K562 (cell line): ENCODE measurements around the gene PPM1M. TPM values are rescaled to one million over a fixed set of nuclear protein-coding genes. Genes with fewer than 3 reads are reported as not detected.

Source experiments
- BCOR ChIP-seq: fragments of 450-650 bp; IDR thresholded peaks from 2 replicates; pipeline ENCODE4 v1.6.1; 2016
- CHCHD3 ChIP-seq: fragments of 250-450 bp; sonication (Bioruptor Pico); IDR thresholded peaks from 2 replicates; pipeline ENCODE4 v2.1.2; 2022; ENCODE audit warnings: mild to moderate bottlenecking
- CREB1 ChIP-seq, 2 experiments: sonication (generic) in 1 of 2; formaldehyde crosslinking in 1 of 2; IDR thresholded peaks; 2 replicates each; pipeline versions ENCODE4 v1.6.1 to v1.8.0; 2012 to 2022; ENCODE audit warnings: inconsistent platforms in 1 of 2, mild to moderate bottlenecking in 1 of 2, missing genetic modification reagents in 1 of 2, moderate library complexity in 1 of 2
- EGR1 ChIP-seq: fragments of 450-650 bp; conservative IDR thresholded peaks from 2 replicates; pipeline ENCODE4 v1.6.1; 2017; ENCODE audit warnings: mild to moderate bottlenecking
- FOXM1 ChIP-seq, 2 experiments: fragments of 450-650 bp in 1 of 2; sonication (generic) in 1 of 2; formaldehyde crosslinking in 1 of 2; IDR thresholded peaks; 2 replicates each; pipeline versions ENCODE4 v1.6.1 to v1.9.0; 2017 to 2022; ENCODE audit warnings: low read depth in 2 of 2, mild to moderate bottlenecking in 2 of 2, missing genetic modification reagents in 1 of 2, moderate library complexity in 1 of 2
- FOXP1 ChIP-seq: sonication (generic); formaldehyde crosslinking; IDR thresholded peaks from 2 replicates; pipeline ENCODE4 v1.8.0; 2022; ENCODE audit warnings: mild to moderate bottlenecking, missing genetic modification reagents
- KLF16 ChIP-seq: IDR thresholded peaks from 2 replicates; pipeline ENCODE4 v1.6.1; 2016; ENCODE audit warnings: antibody characterized with exemption
- L3MBTL2 ChIP-seq: fragments of 450-650 bp; IDR thresholded peaks from 2 replicates; pipeline ENCODE4 v1.6.1; 2016; ENCODE audit warnings: mild to moderate bottlenecking, moderate library complexity
- MNT ChIP-seq, 2 experiments: fragments of 450-650 bp; conservative IDR thresholded peaks; 2 replicates each; pipeline ENCODE4 v1.6.1; 2017; ENCODE audit warnings: mild to moderate bottlenecking in 2 of 2, moderate library complexity in 2 of 2
- NBN ChIP-seq: fragments of 450-650 bp; IDR thresholded peaks from 2 replicates; pipeline ENCODE4 v1.6.1; 2016; ENCODE audit warnings: low read depth, mild to moderate bottlenecking
- NKRF ChIP-seq: fragments of 450-650 bp; IDR thresholded peaks from 2 replicates; pipeline ENCODE4 v1.6.1; 2016; ENCODE audit warnings: borderline replicate concordance
- POLR2A ChIP-seq: fragments of 450-650 bp; conservative IDR thresholded peaks from 2 replicates; pipeline ENCODE4 v1.6.1; 2016
- SUPT5H ChIP-seq: fragments of 450-650 bp; IDR thresholded peaks from 2 replicates; pipeline ENCODE4 v1.6.1; 2016
- TAF7 ChIP-seq: fragments of 450-650 bp; IDR thresholded peaks from 2 replicates; pipeline ENCODE4 v1.6.1; 2016; ENCODE audit warnings: missing genetic modification characterization, missing compliant biosample characterization
- TCF15 ChIP-seq: fragments of 250-450 bp; sonication (Bioruptor Pico); IDR thresholded peaks from 2 replicates; pipeline ENCODE4 v1.8.0; 2022; ENCODE audit warnings: moderate library complexity, mild to moderate bottlenecking, inconsistent platforms
- TRIM25 ChIP-seq: fragments of 450-650 bp; IDR thresholded peaks from 2 replicates; pipeline ENCODE4 v1.7.0; 2016; ENCODE audit warnings: borderline replicate concordance
- ZBTB7A ChIP-seq: IDR thresholded peaks from 2 replicates; pipeline ENCODE4 v1.6.1; 2011; ENCODE audit warnings: low read depth, mild to moderate bottlenecking, low read length, moderate library complexity, borderline replicate concordance; ENCODE audit not compliant: control insufficient read depth
- ZNF655 ChIP-seq: fragments of 250-450 bp; sonication (Bioruptor Pico); IDR thresholded peaks from 2 replicates; pipeline ENCODE4 v1.5.0; 2021
- ZNF717 ChIP-seq: fragments of 250-450 bp; sonication (Bioruptor Pico); IDR thresholded peaks from 2 replicates; pipeline ENCODE4 v1.5.0; 2021
- polyA plus RNA-seq, 8 experiments: library from polyadenylated mRNA; depleted of rRNA in 4 of 8; stranded (reverse) in 5 of 8; unstranded in 3 of 8; fragments of >200 nt; fragmentation: Nextera tagmentation in 2 of 8; fragmentation: Illumina TruSeq in 1 of 8; extraction: Ambion mirVana in 2 of 8; extraction: Trizol in 1 of 8; gene quantifications; 2 replicates each; pipeline versions ENCODE4 v1.2.1 to v1.2.3, GENCODE V29; 2011 to 2014; ENCODE audit warnings: inconsistent platforms in 1 of 8, missing spikeins in 1 of 8
- total RNA-seq, 7 experiments: library from RNA; depleted of rRNA in 6 of 7; stranded (reverse); fragments of >200 nt in 6 of 7; fragmentation: Illumina TruSeq in 2 of 7; extraction: Trizol in 2 of 7; gene quantifications; 2 replicates each; pipeline versions ENCODE4 v1.2.1 to v1.2.3, GENCODE V29; 2011 to 2021; ENCODE audit warnings: low replicate concordance in 1 of 7

The PPM1M gene
- total and polyA plus RNA-seq, 9 of the 15 experiments (the other 6 are each of a cell fraction or from before 2014, with no cell fraction given): 1.4 to 9.2 (median 4.4) TPM

- TF ChIP-seq NKRF: 0 out of 2 replicates have a peak, but pooled peaks have one; percentile 21
- peak; percentile 86 for TF ChIP-seq POLR2A
- TF ChIP-seq L3MBTL2: peak; percentile 83; the same call in 1 of the 2 replicates
- peak in 1 of 2 experiments; percentile 50; a peak in 2 of 4 replicates for TF ChIP-seq MNT (conservative IDR thresholded peaks at IDR 0.05)
- no peak for TF ChIP-seq CREB1 (IDR thresholded peaks at IDR 0.05)
- TF ChIP-seq CREB1 (CRISPR knock-in tag; IDR thresholded peaks at IDR 0.05): 0 out of 2 replicates have a peak, but pooled peaks have one; percentile 20
- TF ChIP-seq ZBTB7A: peak; percentile 41; the same call in 1 of the 2 replicates
- 0 out of 2 replicates have a peak, but pooled peaks have one; percentile 14 for TF ChIP-seq BCOR
- no peak for TF ChIP-seq NBN
- no peak for TF ChIP-seq TRIM25
- no peak for TF ChIP-seq ZNF717 (CRISPR knock-in tag)
- TF ChIP-seq CHCHD3 (CRISPR knock-in tag): no peak
- TF ChIP-seq TCF15 (CRISPR knock-in tag): no peak
- TF ChIP-seq FOXM1 (IDR thresholded peaks at IDR 0.05; ENCODE audit: low read depth): no peak
- peak; percentile 23; the same call in 1 of the 2 replicates for TF ChIP-seq FOXM1 (CRISPR knock-in tag; IDR thresholded peaks at IDR 0.05; ENCODE audit: low read depth)
- TF ChIP-seq SUPT5H: peak; percentile 77
- no peak for TF ChIP-seq FOXP1 (CRISPR knock-in tag)
- TF ChIP-seq KLF16: no peak
- TF ChIP-seq ZNF655 (CRISPR knock-in tag): no peak
- no peak for TF ChIP-seq TAF7
- TF ChIP-seq EGR1: peak; percentile 61
Observed at GRCh38 chr3:52197842-52198625, 47.5 kb upstream of the PPM1M start, which contains the start of gene ALAS1 (continued).
